ENCODE data around the gene STN1. TPM values are rescaled to one million over a fixed set of nuclear protein-coding genes. Genes with fewer than 3 reads are reported as not detected.
A peak's percentile ranks its signal among the peaks of the same experiment; 100 is the strongest.

STN1 gene
- total and polyA plus RNA-seq, 2 experiments from 2014 or later: 20.5 to 20.8 TPM

DNA sequence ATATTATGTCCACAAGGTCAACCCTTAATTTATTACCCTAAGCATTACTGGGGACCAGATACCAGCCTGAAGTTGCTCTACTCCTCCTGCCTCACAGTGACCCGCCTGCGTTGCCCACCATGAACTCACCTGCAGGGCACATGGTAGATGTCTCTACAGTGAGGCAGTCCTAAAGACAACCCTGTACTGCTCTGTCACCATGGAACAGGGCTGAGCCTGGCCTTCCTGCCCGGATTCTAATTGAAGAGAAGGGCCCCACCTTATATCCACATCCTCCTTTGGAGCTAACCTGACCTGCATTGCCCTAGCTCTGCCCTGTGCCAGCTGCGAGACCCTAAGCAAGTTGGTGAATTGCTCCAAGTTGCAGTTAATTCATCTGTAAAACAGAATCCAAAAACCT lies 66.7 kb downstream of the STN1 start:
- no peaks in the 10 kb centered on the region for H3K9me3 ChIP-seq (ENCODE audit: low read depth)
- H3F3A ChIP-seq (ENCODE audit: insufficient read depth): peaks cover 56% of the 10 kb centered on the region
- TF ChIP-seq EZH2phosphoT487 (IDR thresholded peaks at IDR 0.05; ENCODE audit: insufficient read depth, low read depth): no peak
- TF ChIP-seq EZH2 (IDR thresholded peaks at IDR 0.05; ENCODE audit: insufficient read depth, poor library complexity, severe bottlenecking): no peak
- no peaks in the 10 kb centered on the region for H3K9me2 ChIP-seq (ENCODE audit: insufficient read depth)
- no peak overlapping the region for H2AFZ ChIP-seq
- H4K20me1 ChIP-seq (ENCODE audit: insufficient read depth): no peaks in the 10 kb centered on the region
- no peak for DNase-seq
- no peak overlapping the region for H3K4me3 ChIP-seq
- in situ Hi-C loops (cut with MboI): no loop called here
- H3K36me3 ChIP-seq (ENCODE audit: low read depth): no peaks in the 10 kb centered on the region
- peak overlapping the region; percentile 89; the same call in 1 of the 2 replicates for H3K9ac ChIP-seq
- peak overlapping the region; percentile 99 for H3K27ac ChIP-seq
- peaks cover 54% of the 10 kb centered on the region for H3K4me1 ChIP-seq (ENCODE audit: insufficient read depth)
- H3K27me3 ChIP-seq (replicated peaks; ENCODE audit: insufficient read depth): no peaks in the 10 kb centered on the region
- peak overlapping the region; percentile 69 for H3K4me2 ChIP-seq (ENCODE audit: unreplicated experiment)
- 89 to 91% methylated on average over 4 of the region's 4 CpGs for WGBS, 2 experiments (ENCODE audit: low coverage in 1 of 2, low lambda C conversion rate in 2 of 2, missing lambda C conversion rate in 2 of 2)
- H3K79me2 ChIP-seq (ENCODE audit: insufficient read depth): peaks cover 39% of the 10 kb centered on the region

- TF ChIP-seq EZH2 (IDR thresholded peaks at IDR 0.05; ENCODE audit: insufficient read depth, poor library complexity, severe bottlenecking): no peak
- no peak for TF ChIP-seq EZH2phosphoT487 (IDR thresholded peaks at IDR 0.05; ENCODE audit: insufficient read depth, low read depth)
- WGBS, 2 experiments (ENCODE audit: low coverage in 1 of 2, low lambda C conversion rate in 2 of 2, missing lambda C conversion rate in 2 of 2): 15 to 27% methylated on average over 3 of the region's 3 CpGs
- Histone ChIP-seq H4K20me1 (ENCODE audit: insufficient read depth) (no peaks in the 10 kb centered on the region), H3K9ac (peak overlapping the region; percentile 89), H3K9me2 (ENCODE audit: insufficient read depth) (no peaks in the 10 kb centered on the region), H2AFZ (peak overlapping the region; percentile 61; the same call in 1 of the 2 replicates), H3K36me3 (ENCODE audit: low read depth) (no peaks in the 10 kb centered on the region), H3K27me3 (replicated peaks; ENCODE audit: insufficient read depth) (no peaks in the 10 kb centered on the region), H3K27ac (peak overlapping the region; percentile 99), H3K79me2 (ENCODE audit: insufficient read depth) (peaks cover 46% of the 10 kb centered on the region), H3K4me3 (peak overlapping the region; percentile 65), H3K9me3 (ENCODE audit: low read depth) (no peaks in the 10 kb centered on the region), H3K4me1 (ENCODE audit: insufficient read depth) (peaks cover 54% of the 10 kb centered on the region), H3F3A (ENCODE audit: insufficient read depth) (peaks cover 56% of the 10 kb centered on the region), H3K4me2 (ENCODE audit: unreplicated experiment) (peak overlapping the region; percentile 84)
- DNase-seq: no peak
- in situ Hi-C loops (cut with MboI): no loop called here
These were observed 67.5 kb downstream of the STN1 start for GRCh38 chr10:103850572-103850895.

DNA sequence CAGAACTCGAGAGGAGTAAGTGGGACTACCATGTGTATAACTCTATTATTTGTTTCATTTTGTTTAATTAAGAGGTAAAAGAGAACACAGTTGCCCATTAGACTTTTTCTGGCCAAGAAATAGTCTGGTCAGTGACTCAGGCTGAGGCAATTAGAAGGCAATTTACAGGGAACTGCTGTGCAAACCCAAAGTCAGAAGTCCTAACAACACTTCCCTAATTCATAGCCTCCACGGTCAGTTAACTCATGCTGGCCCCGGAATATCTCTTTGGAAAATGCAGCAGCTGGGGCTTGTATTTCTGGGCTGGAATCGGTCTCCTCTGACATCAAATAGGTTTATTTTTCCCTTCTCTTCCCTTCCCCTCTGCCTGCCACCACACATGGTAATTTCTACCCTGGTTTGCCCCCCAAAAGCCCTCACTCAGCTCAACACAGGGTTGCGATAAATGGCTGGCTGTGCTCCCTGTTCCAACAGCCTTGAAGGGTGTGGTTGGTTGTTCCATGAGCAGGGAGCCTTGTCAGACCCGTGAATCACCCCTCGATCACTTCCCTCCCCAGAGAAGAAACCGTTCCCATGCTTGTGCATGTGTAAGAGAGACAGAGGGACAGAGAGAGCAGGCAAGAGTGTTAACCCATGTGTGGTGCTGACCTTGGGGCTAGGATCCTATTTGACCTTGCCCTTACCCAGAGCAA lies 68.0 kb downstream of the STN1 start:
- Histone ChIP-seq H3K9me3 (ENCODE audit: low read depth) (no peaks in the 10 kb centered on the region), H3K36me3 (ENCODE audit: low read depth) (no peaks in the 10 kb centered on the region), H3K4me1 (ENCODE audit: insufficient read depth) (peaks cover 54% of the 10 kb centered on the region), H3K27ac (peak overlapping the region; percentile 99), H3K9me2 (ENCODE audit: insufficient read depth) (no peaks in the 10 kb centered on the region), H3K4me3 (peak overlapping the region; percentile 65), H4K20me1 (ENCODE audit: insufficient read depth) (no peaks in the 10 kb centered on the region), H3K4me2 (ENCODE audit: unreplicated experiment) (peak overlapping the region; percentile 84), H2AFZ (peak overlapping the region; percentile 61), H3K9ac (peak overlapping the region; percentile 89), H3K79me2 (ENCODE audit: insufficient read depth) (peaks cover 51% of the 10 kb centered on the region), H3F3A (ENCODE audit: insufficient read depth) (peaks cover 56% of the 10 kb centered on the region), H3K27me3 (replicated peaks; ENCODE audit: insufficient read depth) (no peaks in the 10 kb centered on the region)
- TF ChIP-seq EZH2phosphoT487 (IDR thresholded peaks at IDR 0.05; ENCODE audit: insufficient read depth, low read depth) (no peak), EZH2 (IDR thresholded peaks at IDR 0.05; ENCODE audit: insufficient read depth, poor library complexity, severe bottlenecking) (no peak)
- DNase-seq: peak; percentile 97
- in situ Hi-C loops (cut with MboI): no loop called here
- 0% methylated on average over 8 of the region's 8 CpGs for WGBS, 2 experiments (ENCODE audit: low coverage in 1 of 2, low lambda C conversion rate in 2 of 2, missing lambda C conversion rate in 2 of 2)

- Histone ChIP-seq H3F3A (ENCODE audit: insufficient read depth) (peaks cover 60% of the 10 kb centered on the region), H3K4me3 (peak overlapping the region; percentile 65), H3K9ac (peak overlapping the region; percentile 89), H3K36me3 (ENCODE audit: low read depth) (no peaks in the 10 kb centered on the region), H3K4me2 (ENCODE audit: unreplicated experiment) (peak overlapping the region; percentile 84), H3K27ac (peak overlapping the region; percentile 99), H3K27me3 (replicated peaks; ENCODE audit: insufficient read depth) (no peaks in the 10 kb centered on the region), H3K79me2 (ENCODE audit: insufficient read depth) (peaks cover 51% of the 10 kb centered on the region), H3K4me1 (ENCODE audit: insufficient read depth) (peaks cover 58% of the 10 kb centered on the region), H4K20me1 (ENCODE audit: insufficient read depth) (no peaks in the 10 kb centered on the region), H3K9me3 (ENCODE audit: low read depth) (no peaks in the 10 kb centered on the region), H3K9me2 (ENCODE audit: insufficient read depth) (no peaks in the 10 kb centered on the region), H2AFZ (peak overlapping the region; percentile 61)
- in situ Hi-C loops (cut with MboI): no loop called here
- 69 to 70% methylated on average over 10 of the region's 10 CpGs for WGBS, 2 experiments (ENCODE audit: low coverage in 1 of 2, low lambda C conversion rate in 2 of 2, missing lambda C conversion rate in 2 of 2)
- no peak for DNase-seq
- TF ChIP-seq EZH2phosphoT487 (IDR thresholded peaks at IDR 0.05; ENCODE audit: insufficient read depth, low read depth) (no peak), EZH2 (IDR thresholded peaks at IDR 0.05; ENCODE audit: insufficient read depth, poor library complexity, severe bottlenecking) (no peak)
These were observed 68.6 kb downstream of the STN1 start for GRCh38 chr10:103849212-103849877.

Data from GM23248 (cell line).